HCEC 1CT (cell line): Measurements from ENCODE around the gene RING1.

Source experiments
- DNase-seq: peaks from one replicate; pipeline ENCODE4 v3.0.0-alpha.2; 2017

RING1 gene

DNA sequence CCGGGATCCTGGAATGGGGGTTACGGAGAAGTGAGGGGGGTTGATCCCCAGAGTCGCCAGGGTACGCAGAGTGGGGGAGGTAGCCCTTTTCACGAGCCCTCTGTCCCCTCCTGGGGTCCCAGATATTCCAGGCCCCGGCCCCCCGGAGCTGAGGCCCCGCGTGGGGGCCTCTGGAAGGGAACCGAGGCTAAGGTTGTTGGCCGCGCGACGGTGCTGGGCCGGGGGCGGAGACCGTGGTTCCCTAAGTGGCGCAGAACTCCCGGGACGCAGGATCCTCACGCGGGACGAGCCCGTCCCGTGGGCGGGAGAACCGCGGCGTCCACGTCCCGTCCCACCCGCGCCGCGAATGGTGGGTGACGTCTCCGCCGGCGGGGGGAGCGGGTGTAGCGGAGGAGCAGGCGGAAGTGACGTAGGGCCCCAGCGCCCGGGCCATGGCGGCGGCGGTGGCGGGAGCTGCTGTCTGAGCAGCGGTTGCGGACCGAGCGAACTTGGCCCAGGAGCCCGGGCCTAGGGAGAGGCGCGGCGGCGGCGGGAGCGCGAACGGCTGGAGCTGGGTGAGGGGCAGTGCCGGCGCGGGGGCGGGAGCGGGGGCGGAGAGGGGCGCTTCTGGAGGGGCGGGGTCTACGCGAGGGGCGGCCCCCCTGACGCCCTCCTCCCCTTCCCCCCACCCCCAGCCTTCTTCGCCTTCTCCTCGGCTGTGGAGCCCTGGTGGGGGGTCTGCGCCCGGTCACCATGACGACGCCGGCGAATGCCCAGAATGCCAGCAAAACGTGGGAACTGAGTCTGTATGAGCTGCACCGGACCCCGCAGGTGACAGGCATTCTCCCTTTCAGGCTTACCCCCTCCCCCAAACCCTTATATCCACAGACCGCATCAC lies at the start of gene RING1:
Gene RING1, plus strand, starts transcription at position 410 of the 877 bp plus-strand sequence. Its CDS starts 323 bp downstream, at position 733.
- peak; percentile 71 for DNase-seq

DNA sequence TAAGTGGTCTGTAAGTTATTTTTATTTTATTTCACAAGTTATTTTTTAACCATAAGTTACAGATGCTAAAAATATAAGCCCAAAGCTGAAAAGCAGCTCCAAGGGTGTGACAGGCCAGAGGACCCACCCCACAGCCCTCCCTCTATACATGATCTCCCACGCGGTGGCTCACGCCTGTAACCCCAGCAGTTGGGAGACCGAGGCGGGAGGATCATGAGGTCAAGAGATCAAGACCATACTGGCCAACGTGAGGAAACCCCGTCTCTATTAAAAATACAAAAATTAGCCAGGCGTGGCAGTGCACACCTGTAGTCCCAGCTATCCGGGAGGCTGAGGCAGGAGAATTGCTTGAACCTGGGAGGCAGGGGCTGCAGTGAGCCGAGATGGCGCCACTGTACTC lies 48.2 kb upstream of the RING1 start:
- no peak for DNase-seq

DNA sequence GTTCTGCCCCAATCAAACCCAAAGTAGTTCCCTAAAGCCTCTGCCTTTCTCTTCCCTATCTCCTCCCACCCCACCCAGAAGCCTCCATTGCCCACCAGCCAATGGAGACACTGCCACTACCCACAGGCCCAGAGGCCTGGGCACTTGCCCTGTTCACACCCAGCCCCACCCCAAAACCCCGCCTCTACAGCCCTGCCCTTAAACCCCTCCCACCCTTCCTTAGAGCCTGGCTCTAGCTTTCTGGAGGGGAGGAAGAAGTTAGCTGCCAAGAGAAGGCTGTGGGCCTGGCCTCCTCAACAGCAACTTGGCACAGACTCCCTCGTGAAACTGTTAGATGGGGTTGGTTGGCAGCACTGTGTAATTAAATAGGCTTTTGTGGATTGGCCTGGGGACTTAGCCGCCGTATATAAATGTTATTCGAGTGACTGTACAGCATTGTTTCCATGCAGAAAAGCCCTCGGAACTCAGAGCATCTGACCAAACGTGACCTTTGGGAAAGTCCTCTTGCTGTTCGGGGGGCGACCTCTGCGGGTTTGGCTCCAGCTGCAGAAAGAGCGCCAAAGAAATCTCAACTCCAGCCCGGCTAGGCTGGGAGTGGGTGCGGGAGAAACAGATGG lies 47.5 kb upstream of the RING1 start:
- DNase-seq = peak; percentile 64

DNA sequence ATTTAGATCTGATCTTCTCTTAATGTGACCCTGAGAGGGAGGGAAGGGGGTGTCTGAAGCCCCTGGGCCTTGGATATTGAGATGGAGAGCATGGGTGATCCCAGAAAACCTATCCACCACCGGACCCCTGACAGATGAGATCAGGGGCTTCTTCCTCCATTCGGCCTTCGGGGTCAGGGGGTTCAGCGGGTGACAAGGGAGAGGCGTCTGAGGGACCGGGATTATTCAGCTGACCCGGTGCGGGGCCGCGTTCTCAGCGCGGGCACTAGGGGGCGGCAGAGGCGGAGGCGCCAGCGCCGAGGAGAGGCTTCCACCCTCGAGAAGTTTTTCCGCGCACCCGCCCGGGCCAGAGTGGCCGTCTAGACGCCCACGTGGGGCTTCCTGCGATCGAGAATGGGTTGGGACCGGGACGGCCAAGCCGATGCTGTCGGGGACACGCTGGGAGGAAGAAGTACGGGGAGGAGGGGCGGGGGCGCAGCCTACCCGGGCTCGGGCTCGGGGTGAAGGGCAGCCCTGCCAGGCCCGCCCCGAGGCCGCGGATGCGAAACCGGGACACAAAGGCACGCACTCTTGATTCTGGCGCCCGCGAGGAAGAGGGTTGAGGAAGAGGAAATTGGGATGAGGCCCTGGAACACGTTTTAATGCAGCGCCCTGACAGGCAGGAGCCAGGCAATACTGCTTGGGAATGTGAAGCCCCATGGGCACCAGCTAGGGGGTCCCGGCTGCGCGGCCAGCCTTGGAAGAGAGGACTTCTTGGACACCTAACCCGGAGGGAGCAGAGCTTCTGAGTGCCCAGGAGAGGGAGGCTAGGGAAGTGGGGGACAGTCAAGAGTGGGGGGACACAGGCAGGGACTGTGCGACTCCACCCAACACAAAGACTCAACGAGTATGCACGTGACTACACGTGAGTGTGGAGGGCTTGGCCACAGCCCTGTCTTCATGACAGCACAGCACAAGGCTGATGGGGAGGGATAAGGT lies 46.7 kb upstream of the RING1 start:
- peak; percentile 49 for DNase-seq

DNA sequence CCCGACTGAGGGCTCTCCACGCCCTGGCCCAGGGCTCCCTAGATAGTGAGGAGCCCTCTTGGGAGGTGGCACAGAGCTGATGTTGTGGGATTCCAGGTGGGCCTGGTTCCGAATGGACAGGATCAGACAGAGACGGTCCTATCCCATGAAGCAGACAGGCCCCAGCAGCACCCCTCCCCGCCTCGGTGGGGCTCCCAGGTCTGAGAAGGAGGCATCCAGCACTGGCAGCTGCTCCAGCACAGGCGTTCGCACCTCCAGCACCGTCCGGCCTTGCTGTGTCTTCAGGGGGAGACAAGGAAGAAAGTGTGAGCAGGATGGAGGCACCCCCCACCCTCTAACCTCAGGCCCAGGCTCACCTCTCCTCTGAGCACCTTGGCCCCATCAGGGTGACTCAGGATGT lies 44.8 kb upstream of the RING1 start:
- no peak for DNase-seq

DNA sequence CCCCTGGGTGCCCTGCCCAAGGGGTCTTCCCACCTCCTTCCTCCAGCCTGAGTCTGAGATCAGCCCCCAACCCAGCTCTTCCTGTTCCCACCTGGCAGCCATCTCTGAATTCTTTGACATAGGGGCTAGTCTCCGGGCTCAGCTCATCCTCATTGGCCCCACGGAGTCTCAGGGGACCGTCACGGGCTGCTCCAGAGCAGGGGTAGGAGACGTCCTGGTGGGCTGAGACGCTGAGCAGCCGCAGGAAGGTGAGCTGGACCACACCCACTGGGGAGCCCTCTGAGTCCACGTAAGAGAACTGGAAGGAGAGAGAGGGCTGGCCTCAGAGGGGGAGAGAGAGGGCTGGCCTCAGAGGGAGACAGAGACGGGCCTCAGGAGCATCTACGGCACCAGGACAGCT lies 44.1 kb upstream of the RING1 start:
- DNase-seq = no peak

DNA sequence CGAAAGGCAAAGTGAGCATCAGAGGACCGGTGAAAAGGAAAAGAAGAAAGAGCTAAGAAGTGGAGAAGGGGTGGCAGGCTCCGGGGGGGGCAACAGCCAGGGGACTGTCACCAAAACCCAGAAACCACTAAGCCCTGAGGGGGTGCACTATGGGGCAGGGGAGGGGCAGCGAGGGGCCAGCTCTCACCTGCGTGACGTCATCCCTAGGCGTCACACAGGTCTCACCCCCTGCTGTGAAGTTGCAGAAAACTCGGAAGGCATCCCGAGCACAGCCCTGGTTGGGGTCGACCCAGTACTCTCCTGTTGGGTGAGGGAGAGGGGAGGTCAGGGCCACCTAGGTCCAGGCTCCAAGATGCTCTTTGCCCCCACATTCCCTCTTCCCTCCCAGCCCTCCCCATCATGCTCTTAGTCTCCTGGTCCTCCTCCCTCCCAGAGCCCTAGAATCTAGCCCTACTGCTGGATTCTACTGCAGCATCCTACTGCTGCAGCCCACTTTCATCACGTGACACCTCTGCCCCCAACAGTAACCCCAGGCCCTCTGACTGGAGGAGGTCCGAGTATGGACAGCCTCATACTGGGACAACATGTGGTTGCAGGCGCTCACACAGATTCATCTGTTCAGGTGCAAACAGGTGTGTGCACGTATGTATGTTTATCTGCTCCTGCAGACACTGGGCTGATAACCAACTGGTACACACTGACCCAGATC lies 43.5 kb upstream of the RING1 start:
- DNase-seq = no peak

DNA sequence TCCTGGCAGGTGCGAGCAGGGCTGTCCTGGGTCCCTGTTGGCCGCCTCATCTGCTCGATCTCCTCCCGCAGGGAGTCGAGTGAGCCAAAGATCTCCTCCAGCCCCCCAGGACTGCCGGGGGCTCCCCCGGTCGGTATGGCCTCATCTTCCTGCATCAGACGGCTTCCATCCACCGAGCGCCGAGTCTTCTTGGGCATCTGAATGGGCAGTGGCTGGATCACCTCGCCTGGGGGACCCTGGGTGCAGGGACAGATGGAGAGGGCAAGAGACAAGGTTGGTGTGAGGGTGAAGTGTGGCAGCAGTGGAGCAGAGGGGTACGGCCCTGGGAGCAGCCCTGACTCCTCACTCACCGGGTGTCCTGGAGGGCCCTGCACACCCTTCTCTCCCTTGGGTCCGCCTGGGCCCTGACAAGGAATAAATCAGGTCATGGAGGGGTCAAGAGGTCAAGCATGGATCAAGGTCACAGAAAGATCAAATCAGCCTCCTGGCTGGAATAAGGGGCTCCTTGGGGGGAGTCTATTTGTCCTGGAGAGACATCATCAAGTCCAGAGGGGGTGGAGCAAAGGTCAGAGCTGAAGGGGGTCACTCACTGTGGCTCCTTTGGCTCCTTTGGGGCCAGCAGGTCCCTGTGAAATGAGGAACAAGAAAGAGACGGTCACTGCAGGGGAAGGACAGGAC lies 42.6 kb upstream of the RING1 start:
- DNase-seq = no peak

DNA sequence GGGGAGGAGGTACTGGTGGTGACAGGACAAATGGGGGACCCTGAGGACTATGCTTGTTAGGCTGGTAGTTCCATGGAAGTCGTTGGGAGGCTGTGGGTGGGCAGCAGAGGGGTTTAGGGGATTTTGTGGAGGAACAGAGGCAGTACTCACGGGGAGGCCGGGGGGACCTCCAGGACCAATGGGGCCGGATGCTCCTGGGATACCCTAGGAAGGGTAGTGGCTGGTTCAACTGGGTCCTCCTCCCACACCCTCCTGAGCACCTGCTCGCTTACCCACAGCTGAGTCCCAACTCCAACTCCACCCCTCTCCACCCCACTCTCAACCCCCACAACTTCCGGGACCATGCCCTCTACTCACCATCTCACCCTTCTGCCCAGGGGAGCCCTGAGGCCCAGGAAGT lies 41.9 kb upstream of the RING1 start:
- DNase-seq = no peak

DNA sequence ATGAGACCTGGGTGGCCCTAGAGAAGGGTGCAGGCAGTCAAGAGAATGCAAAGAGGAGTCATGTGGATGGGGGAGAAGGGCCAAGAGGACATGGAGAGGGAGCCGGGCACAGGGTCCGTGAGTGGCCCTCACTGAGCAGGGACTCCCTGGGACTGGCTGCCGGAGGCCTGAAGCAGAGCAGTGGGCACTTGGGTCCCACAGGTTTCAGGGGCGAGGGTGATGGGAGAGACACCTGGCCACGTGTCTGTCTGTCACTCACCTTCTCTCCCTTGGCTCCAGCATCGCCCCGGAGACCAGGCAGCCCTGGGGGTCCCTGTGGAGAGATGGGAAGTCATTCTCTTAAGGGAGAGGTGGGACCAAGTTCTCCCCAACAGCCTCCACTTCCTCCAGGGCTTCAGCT lies 41.5 kb upstream of the RING1 start:
- DNase-seq = no peak

DNA sequence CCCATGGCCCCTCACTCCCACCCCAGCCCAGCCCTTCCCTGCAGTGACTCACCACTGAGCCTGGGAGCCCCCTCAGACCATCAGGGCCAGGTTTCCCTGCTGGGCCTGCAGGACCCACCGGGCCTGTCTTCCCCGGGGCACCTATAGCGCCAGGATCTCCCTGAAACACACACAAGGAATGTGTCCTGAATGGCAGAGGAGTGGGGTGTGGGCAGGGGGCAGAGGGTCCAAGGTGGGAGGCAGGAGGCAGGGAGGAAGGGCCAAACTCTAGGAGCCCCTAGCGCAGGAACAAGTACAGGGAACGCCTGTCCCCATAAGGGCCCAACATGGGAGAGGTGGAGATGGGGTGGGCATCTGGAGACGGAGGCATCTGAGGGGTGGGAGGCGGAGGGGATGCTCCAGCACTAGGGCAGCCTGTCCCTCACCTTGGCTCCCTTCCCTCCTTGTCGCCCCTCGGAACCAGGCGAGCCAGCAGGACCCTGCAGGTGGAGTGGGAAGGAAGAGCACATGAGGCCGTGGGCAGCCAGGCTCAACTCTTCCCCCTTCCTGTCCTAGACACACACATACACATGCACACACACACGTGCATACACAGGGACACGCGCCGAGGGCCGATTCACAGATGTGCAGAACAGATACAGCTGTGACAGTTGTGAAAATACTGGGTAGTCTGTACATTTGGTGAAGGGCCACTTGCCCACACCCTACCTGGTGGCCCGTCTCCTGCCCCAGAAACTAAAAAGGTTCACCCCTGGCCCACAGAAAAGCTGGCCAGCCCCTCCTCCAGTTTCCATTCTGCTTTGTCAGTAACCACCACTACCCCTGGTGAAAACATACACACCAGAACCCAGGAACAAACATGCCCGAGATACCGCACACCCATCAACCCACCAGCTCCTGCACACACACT lies 40.7 kb upstream of the RING1 start:
- no peak for DNase-seq

DNA sequence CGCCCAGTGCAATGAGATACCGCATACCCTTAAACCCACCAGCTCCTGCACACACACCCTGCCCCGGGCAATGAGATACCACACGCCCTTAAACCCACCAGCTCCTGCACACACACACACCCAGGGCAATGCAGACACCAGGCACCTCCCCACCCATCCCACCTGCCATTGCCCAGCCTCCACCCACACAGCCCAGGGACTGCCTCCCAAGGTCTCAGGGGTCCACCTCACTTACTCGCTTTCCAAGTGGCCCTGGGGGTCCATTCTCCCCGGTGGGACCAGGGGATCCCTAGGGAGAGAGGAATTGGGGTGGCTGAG lies 40.1 kb upstream of the RING1 start:
- DNase-seq = no peak

DNA sequence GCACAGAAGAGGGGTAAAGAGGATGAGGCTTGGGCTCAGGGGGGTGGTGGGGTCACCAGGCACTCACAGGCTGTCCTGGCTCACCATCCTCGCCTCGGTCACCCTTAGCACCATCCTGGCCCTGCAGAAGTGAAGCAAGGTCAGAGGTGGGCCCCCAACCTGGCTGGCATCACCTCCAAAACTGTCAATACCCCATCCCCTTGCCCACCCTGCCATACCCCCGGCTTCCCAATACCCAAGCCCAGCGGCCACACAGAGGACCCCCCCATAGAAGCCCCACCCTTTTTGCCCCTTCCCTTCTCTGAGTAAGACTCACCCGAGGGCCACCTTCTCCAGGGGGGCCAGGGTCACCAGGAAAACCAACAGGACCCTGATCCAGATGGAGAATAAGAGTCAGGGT lies 39.7 kb upstream of the RING1 start:
- DNase-seq = no peak

DNA sequence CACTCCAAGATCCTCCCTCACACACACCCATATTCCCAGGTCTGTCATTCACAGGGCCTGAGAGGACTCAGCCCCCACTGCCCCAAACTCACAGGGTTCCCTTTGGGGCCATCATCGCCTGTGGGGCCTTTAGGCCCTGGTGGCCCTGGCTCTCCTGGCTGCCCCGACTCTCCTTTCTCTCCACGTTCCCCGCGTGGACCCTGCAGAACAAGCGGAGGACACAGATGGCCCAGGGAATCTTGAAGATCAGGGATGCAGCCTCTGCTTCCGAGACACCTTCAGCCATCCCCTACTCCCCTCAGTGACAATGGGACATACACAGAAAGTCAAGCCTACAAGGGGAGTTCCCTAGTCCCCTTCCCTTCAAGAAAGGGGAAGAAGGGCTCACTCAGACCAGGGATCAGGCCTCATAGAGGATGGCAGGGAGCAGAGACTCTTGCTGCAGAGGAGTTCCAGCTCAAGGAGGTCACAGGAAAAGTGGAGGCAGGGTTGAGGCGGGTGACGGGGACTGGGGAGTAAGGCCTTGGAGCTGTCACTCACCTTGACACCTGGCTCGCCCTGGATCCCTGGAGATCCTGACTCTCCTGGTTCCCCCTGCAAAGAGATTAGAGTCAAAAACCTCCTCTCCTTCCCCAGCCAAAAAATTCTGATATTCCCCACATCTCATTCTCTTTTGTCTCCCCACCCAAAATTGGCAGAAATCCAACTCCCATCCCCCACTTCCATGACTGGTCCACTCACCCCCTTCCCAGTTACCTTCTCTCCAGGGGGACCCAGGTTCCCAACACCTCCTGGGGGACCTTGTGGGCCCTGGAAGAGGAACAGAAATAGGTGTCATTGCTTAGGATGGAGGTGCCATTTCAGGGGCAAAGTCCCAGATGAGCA lies 38.8 kb upstream of the RING1 start:
- DNase-seq = no peak

DNA sequence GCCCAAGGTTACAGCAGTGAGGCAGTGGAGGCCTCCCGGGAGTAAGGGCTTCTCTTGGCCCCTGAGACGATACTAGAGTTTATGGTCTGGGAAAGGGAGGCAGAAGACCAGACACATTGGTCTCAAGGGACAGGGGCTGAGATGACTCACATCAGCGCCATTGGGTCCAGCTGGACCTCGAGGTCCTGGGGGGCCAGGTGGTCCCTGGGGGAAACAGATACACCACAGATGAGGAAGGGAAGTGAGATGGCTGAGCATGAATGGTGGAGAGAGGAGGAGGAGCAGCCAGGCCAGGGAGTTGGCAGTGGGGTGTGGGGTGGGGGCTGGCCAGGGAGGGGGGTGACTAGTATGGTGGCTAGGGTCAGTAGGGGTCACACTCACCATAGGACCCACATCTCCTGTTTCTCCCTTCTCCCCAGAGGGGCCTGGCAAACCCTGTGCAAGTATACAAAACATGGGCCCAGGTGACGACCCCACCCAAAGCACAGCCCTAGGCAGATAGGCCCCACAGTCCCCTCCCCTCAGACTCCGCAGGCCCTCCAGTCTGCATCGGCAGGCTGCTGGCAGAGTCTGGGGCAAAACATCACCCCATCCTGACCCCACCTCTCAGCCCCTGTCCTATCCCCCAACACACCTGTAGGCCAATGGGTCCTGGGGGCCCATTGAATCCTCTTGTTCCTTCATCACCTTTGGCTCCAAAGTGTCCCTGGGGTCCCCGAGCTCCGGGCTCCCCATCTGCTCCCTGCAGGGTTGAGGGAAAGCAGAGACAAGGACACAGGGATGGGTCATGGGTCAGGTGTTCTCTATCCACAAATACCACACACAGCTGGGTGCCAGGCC lies 37.9 kb upstream of the RING1 start:
- DNase-seq = no peak

DNA sequence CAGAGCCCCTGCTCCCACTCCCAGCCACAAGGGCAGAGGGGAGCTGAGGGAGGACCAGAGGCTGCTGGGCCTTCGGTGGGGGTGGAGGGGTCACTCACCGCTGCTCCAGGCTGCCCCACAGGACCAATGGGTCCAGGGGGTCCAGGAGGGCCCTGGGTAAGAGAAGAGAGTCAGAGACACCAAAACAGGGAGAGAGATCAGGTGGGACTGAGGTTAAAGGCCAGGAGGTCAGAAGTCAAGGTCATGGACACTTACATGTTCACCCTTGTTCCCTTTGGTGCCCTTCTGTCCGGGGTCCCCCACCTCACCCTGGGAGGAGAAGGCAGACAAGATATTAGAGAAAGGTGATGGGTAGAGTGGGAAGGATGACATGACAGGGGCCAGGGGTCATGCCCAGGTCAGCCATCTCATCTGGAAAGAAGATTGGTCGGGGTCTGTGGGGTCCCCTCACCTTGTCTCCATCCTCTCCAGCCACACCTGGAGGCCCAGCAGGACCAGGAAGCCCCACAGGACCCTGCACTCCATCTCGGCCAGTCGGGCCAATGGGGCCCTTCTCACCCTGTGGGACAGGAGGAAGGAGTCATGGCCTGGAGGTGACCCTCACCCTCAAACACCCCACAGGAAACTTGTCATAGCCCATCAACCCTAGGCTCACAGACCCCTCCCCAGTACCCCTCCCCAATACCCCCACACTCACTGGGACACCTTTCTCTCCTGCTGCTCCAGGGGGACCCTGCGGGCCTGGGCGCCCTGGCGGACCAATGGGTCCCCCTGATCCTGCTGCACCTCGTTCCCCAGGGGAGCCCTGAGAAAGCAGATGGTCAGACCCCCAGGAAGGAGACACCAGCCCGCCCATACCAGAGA lies 37.1 kb upstream of the RING1 start:
- DNase-seq = no peak

DNA sequence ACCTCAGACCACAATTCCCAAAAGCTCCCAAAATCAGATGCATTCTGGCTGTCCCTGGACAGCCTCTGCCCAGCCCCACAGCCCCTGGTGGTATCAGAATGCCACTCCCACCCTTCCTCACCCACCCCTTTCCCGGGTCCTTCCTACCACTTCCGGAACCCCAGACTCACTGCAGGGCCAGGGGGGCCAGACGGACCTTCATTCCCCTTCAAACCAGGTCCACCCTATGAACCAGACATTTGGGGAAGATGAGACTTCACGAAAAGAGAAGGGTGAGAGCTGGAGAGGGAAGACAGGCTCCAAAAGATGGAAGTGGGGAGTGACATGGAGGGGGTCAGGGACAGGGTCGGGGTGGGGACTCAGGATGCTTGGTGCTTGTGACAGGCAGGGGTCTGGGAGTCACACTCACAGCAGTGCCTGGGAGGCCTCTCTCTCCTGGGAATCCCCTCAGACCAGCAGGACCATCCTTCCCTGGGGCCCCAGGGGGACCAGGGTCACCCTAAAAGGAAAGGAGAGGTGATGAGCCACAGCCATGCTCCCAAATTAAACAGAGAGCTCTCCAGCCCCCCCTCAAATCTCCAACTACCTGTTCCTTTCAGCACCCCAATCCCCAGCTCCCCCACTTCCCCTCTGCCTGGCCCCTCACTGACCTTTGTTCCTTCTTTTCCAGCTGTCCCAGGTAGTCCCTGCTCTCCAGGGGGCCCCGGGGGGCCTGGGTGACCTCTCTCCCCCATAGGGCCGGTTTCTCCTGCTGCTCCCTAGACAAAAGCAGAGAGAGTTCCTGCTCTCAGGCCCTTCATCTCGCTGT lies 36.2 kb upstream of the RING1 start:
- DNase-seq = no peak
